GM19463 (cell line): ENCODE data around the gene GXYLT2.

Source experiments
- ATAC-seq: cut with Tn5 transposase; IDR thresholded peaks from one replicate; pipeline ENCODE4 v1.9.1; 2021; ENCODE audit warnings: mild to moderate bottlenecking, moderate library complexity; ENCODE audit not compliant: unreplicated experiment

The GXYLT2 gene

GRCh38 chr3:72887705-72888545 is at the start of gene GXYLT2:
Gene GXYLT2, plus strand, starts transcription at chr3:72888046. Its CDS starts 188 bp downstream, at chr3:72888234.
- ATAC-seq, result peak; percentile 64

DNA sequence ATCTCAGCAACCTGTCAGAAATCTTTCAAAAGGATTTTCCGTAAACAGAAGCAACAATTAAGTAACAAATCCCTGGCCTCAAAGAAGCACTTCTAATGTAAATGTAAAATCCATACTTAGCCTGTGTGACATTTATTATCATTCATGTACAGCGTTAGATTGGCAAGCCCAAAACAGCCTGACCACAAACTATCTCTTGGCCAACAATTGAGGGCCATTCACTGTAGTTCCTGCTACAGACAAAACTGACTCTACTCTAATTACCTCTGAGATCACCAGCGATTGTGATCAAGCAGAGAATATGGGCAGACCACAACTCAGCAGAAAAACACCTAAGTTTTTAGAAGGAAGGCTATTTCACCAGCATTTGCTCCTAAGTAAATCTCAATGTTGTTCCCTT is 48.8 kb upstream of the GXYLT2 start:
- no peak for ATAC-seq

- no peak for ATAC-seq
These were observed 43.3 kb upstream of the GXYLT2 start for GRCh38 chr3:72844436-72844993.

- no peak for ATAC-seq
These were observed 41.7 kb upstream of the GXYLT2 start for GRCh38 chr3:72846166-72846565.

DNA sequence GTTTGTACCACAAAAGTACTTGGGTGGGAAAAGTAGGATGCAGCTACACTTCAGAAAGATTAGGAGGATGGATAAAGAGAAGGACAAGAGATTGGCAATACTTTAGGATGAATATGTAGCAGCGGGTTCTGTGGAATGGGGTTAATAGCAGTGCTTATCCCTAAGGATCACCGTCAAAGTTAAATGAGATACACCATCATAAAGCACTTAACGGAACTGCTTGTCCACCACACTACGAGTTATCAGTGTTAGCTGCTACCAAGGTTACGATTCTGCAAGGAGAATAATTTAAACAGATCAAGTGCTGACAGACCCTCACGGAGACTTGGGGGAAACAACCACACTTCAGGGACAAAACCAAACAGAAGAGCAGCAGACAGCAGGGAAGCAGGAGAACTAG is 40.6 kb upstream of the GXYLT2 start:
- ATAC-seq, result no peak

GRCh38 chr3:72847751-72848702 is 39.8 kb upstream of the GXYLT2 start, which contains the start of gene SHQ1:
Gene SHQ1, minus strand, starts transcription at chr3:72848445. Its CDS starts 105 bp downstream, at chr3:72848340.
- ATAC-seq, result peak; percentile 95

- peak; percentile 41 for ATAC-seq
These were observed 39.2 kb upstream of the GXYLT2 start for GRCh38 chr3:72848703-72849081.

DNA sequence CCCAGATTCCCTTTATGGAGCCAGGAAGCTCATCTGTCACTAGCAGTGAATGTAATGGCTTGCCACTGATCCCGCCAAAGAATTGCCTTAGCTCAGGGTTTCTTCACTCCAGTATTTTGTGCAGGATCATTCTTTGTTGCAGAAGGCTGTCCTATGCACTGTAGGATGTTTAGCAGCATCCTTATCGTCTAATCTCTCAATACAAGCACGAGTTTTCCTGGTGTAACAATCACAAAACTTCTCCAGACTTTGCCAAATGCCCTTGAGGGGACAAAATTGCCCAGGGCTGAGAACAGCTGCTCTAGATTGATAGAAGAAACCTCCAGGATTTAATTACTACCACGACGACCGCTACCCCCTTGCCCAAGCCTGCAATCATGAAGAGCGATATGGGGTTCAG is 32.8 kb upstream of the GXYLT2 start:
- no peak for ATAC-seq

GRCh38 chr3:72860053-72860452 is 27.8 kb upstream of the GXYLT2 start:
- ATAC-seq, result no peak

DNA sequence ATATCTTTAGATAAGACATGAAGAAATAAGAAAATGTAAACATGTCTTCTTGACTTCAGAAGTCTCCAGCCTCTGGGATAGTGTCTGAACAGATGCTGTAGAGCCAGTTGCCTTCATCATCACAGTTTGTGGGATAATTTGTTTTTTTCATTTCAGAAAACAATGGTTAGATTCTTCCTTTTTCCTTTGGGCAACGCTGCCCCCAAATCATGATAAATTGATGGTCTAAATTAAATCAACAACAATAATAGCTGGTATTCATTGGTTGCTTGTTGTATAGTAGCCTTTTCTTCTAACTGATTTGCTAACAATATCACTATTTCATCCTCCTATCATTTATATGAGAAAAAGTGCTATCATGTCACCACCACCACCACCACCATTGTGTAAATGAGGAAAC is 27.0 kb upstream of the GXYLT2 start:
- ATAC-seq, result no peak

- no peak for ATAC-seq
These were observed 25.3 kb upstream of the GXYLT2 start for GRCh38 chr3:72862314-72863090.

GRCh38 chr3:72872183-72872582 is 15.7 kb upstream of the GXYLT2 start:
- no peak for ATAC-seq

- no peak for ATAC-seq
These were observed 522 bp upstream of the GXYLT2 start for GRCh38 chr3:72887343-72887704.

DNA sequence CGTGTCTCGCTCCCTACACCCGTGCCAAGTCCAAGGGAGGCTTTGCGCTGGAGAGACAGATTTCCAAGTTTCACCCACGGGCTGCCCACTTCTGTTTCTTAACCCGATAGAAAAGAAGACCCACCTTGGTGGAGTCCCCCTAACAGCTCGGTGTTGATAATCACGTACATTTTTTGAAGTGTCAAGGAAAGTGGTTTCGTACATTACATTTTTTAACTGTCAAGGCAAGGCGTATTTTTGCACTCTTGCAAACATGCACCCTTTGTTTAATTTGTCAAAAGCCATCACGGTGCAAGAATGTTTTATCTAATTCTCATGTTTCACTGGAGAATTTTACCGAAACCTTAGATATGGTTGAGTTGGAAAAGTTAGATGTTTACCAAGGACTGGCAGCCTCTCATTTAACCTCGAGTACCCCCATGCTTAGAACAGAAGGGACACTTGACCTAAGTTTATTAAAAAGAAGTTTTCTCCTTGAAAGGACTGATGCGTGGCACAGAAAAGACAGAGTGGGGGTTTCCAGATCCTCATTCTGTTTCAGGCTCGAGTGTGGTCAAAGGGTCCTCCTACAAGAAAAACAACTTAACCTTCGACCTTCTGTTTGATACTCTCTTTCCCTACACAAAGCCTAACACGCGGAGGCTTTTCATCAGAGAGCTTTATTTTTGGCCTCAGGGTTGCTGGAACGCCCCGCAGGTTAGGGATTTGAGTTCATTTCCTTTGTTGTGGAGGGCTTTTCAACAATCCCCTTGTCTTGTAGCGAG is 882 bp downstream of the GXYLT2 start:
- no peak for ATAC-seq

- no peak for ATAC-seq
These were observed 1.7 kb downstream of the GXYLT2 start for GRCh38 chr3:72889310-72890165.

DNA sequence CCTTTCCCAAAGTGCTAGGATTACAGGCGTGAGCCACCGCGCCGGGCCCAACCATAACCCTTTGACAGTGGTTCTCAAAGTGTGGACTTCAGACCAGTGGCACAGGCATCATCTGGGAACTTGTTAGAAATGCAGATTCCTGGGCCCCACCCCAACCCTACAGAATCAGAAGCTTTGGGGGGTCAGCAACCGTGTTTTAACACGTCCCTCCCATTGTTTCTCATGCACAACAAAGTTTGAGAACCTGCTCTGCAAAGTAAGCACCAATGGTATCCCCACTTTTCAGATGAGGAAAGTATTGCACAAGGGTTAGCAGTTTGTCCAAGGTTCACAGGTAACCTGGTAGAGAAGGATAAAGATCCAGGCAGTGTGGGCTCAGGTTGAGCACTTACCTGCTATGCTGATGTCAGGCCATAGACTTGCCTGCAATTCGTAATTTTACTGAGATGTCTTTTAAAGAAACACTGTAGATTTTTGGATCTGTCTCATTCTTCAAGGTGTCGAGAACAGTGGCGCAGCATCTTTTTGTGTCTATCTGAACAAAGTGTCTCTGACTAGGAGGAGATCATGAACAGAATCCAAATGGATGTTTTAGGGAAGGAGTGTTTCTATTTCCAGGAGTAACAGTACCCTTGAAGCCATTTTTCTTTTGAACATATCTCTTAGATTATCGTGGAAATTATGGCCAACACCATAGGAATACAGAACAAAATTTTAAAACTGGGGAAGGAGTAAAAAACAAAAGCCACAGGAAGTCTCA is 2.5 kb downstream of the GXYLT2 start:
- ATAC-seq, result no peak

DNA sequence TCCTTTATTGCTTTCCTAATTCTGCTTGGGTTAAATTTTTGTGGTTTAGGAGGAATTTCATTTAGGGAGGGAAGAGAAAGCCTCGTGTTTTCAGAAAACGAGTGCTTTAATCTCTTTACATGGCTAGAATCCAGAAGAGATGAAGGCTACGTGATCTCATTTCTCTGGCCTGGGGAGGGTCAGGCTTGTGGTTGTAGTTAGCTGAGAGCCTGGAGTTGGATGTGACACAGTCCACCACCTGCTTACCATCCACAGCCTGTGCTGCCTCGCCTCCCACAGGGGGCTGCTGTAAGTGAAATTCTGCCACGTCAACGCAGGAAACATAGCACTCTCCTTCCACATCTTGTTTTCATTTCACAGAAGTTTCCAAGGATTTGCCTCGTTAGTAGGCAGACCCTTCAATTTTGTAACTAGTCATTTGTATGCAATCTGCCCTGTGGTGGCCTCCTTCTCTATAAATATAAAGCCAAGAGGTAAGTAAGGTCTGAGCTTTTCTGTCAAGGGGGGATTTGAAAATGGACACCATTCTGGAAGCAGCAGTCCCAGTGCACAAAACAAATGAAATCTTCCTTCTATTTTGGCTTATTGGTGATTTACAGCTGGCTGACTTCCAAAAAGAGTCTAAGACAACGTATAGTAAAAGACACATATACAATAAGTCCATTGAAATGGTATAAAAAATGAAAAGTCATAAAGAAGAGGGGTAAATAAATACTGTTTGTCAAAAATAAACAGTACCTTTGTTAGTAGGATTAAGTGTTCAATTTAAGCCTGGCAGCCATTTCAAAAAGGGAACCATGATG is 3.4 kb downstream of the GXYLT2 start:
- no peak for ATAC-seq
